GM18861 (cell line): ENCODE results near the gene MRPL4.

Experiments
- ATAC-seq: cut with Tn5 transposase; IDR thresholded peaks from one replicate; pipeline ENCODE4 v1.9.1; 2021; ENCODE audit not compliant: unreplicated experiment

MRPL4 gene

GRCh38 chr19:10286803-10287737, 35.1 kb downstream of the MRPL4 start, which contains the start of gene ICAM4:
Gene ICAM4 (plus strand): TSS chr19:10286955. CDS start chr19:10287013, 58 bp downstream.
- no peak for ATAC-seq

- no peak for ATAC-seq
Observed at GRCh38 chr19:10288662-10289166, 36.7 kb downstream of the MRPL4 start.

GRCh38 chr19:10289167-10289835, 37.3 kb downstream of the MRPL4 start:
- ATAC-seq: no peak

- ATAC-seq: no peak
Observed at GRCh38 chr19:10289836-10290356, 37.9 kb downstream of the MRPL4 start, which contains the start of gene ICAM5. Gene ICAM5 (plus strand): TSS chr19:10289952. CDS start chr19:10290044, 92 bp downstream.

GRCh38 chr19:10290357-10290875, 38.4 kb downstream of the MRPL4 start:
- ATAC-seq: no peak

- ATAC-seq: no peak
Observed at GRCh38 chr19:10290876-10291553, 39.0 kb downstream of the MRPL4 start.

GRCh38 chr19:10291554-10292205, 39.7 kb downstream of the MRPL4 start:
- ATAC-seq: no peak

GRCh38 chr19:10292206-10292788, 40.3 kb downstream of the MRPL4 start:
- ATAC-seq: no peak

GRCh38 chr19:10292789-10293636, 41.0 kb downstream of the MRPL4 start:
- ATAC-seq: no peak

- no peak for ATAC-seq
Observed at GRCh38 chr19:10293637-10294367, 41.8 kb downstream of the MRPL4 start.

- ATAC-seq: no peak
Observed at GRCh38 chr19:10294368-10294697, 42.3 kb downstream of the MRPL4 start.

GRCh38 chr19:10295305-10295846, 43.4 kb downstream of the MRPL4 start:
- ATAC-seq: no peak

GRCh38 chr19:10295847-10296591, 44.0 kb downstream of the MRPL4 start:
- ATAC-seq: no peak

GRCh38 chr19:10299545-10300458, 47.8 kb downstream of the MRPL4 start:
- no peak for ATAC-seq

- ATAC-seq: no peak
Observed at GRCh38 chr19:10305139-10305806, 53.3 kb downstream of the MRPL4 start.

GRCh38 chr19:10306327-10306726, 54.3 kb downstream of the MRPL4 start:
- no peak for ATAC-seq
